WI38 (cell line): ENCODE measurements around the gene RAB11FIP5.

Source experiments
- H3K4me3 ChIP-seq: 2 replicates; pipeline ENCODE4 v1.5.1; 2011; ENCODE audit warnings: low read depth, mild to moderate bottlenecking, control low read depth, low read length
- TF ChIP-seq, protein P1 (sequence below): IDR thresholded peaks from 2 replicates; pipeline ENCODE4 v1.5.1; 2012; ENCODE audit warnings: low read depth, mild to moderate bottlenecking, control low read depth, low read length

RAB11FIP5 gene

GRCh38 chr2:73033766-73034381, 78.9 kb downstream of the RAB11FIP5 start:
- H3K4me3 ChIP-seq: no peak overlapping the region
- TF ChIP-seq, protein P1, sequence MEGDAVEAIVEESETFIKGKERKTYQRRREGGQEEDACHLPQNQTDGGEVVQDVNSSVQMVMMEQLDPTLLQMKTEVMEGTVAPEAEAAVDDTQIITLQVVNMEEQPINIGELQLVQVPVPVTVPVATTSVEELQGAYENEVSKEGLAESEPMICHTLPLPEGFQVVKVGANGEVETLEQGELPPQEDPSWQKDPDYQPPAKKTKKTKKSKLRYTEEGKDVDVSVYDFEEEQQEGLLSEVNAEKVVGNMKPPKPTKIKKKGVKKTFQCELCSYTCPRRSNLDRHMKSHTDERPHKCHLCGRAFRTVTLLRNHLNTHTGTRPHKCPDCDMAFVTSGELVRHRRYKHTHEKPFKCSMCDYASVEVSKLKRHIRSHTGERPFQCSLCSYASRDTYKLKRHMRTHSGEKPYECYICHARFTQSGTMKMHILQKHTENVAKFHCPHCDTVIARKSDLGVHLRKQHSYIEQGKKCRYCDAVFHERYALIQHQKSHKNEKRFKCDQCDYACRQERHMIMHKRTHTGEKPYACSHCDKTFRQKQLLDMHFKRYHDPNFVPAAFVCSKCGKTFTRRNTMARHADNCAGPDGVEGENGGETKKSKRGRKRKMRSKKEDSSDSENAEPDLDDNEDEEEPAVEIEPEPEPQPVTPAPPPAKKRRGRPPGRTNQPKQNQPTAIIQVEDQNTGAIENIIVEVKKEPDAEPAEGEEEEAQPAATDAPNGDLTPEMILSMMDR: no peak

- H3K4me3 ChIP-seq: no peak overlapping the region
- TF ChIP-seq, protein P1: no peak
Measured at GRCh38 chr2:73033142-73033765, 79.5 kb downstream of the RAB11FIP5 start.

DNA sequence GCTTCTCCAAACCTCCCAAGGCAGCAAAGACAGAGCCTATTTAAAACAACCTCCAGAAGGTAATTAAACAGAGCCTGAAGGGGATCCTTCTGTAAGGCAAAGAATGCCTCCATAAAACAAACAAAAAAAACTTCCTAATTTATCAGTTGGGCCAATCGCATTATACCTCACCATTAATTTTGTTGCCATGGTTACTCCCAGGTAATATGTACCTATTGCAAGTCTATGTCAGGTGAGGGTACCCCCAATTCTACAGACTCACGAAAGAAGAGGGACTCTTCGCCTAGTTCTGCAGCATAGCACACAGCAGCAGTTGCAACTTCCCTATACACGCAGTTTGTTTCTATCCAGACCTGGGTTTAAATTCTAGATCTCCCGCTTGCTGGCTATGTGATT, 80.0 kb downstream of the RAB11FIP5 start:
- TF ChIP-seq, protein P1: no peak
- no peak overlapping the region for H3K4me3 ChIP-seq

- TF ChIP-seq, protein P1: no peak
- no peak overlapping the region for H3K4me3 ChIP-seq
Measured at GRCh38 chr2:73031725-73032701, 80.7 kb downstream of the RAB11FIP5 start.

DNA sequence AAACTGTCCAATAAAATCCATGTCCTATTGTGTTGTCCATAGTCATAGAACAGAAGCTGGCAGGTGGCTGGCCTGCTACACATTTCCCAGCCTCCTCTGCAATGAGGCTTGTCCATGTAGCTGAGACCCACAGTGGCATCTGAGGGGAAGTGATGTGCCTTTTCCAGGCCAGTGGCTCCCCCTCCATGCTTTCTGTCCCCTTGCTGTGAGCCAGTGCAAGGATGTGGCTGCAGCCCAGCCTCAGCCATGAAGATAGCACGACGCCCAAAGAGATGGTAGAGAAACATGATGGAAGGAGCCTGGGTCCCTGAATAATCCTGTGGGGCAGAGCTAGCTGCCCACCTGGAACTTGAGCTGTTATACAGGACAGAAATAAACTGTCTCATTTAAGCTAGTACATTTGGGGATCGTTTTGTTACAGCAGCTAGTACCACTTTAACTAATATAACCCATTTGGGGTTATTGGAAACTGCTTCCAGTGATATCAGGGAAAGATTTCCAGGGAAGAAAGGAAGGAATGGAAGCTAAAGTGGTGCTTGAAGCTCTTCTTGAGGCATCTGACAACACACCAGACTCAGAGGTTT, 81.6 kb downstream of the RAB11FIP5 start:
- no peak overlapping the region for H3K4me3 ChIP-seq
- TF ChIP-seq, protein P1: no peak

DNA sequence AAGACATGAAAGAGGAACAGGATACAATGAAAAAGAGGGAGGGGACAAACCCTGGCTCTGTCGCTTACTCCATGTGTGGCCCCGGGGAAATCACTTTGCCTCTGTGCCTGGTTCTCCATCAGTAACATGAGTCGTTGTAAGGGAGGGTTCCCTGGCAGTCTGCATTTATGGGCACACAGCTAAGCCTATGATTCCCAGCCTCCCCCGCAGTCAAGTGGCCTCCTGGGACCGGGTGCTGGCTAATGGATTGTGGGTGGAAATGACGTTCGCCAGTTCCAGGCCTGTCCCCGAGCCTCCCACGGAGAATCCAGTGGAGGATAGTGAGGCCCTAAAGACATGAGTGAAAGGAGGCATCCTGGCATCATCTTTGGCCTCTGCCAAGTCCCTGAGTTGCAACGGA, 83.9 kb downstream of the RAB11FIP5 start:
- TF ChIP-seq, protein P1: no peak
- no peak overlapping the region for H3K4me3 ChIP-seq

- no peak overlapping the region for H3K4me3 ChIP-seq
- TF ChIP-seq, protein P1: no peak
Measured at GRCh38 chr2:73027340-73027739, 85.4 kb downstream of the RAB11FIP5 start.
